Panc1 (cell line): ENCODE measurements around the gene SLC16A6. TPM values are rescaled to one million over a fixed set of nuclear protein-coding genes. Genes with fewer than 3 reads are reported as not detected.

Experiments
- ATAC-seq: fragments of 200-7000 bp; cut with Tn5 transposase; 2 replicates; pipeline ENCODE4 v1.9.1; 2020; ENCODE audit warnings: mild to moderate bottlenecking, moderate library complexity
- BruUV-seq: library from RNA; stranded (reverse); fragments of 400-500 nt; replicated peaks from 2 replicates; lab custom pipeline; 2021; lab: Mats Ljungman, UMichigan
- CTCF ChIA-PET: fragments of 300-600 bp; sonication (Branson Sonifier 250); formaldehyde crosslinking; loops from one replicate; lab custom pipeline; 2022; ENCODE audit warnings: antibody characterized with exemption; lab: Charles Lee
- POLR2A ChIA-PET: fragments of 300-600 bp; sonication (Branson Sonifier 250); formaldehyde crosslinking; loops from one replicate; lab custom pipeline; 2022; ENCODE audit warnings: antibody characterized with exemption; lab: Charles Lee
- DNase-seq: peaks from one replicate; pipeline ENCODE4 v3.0.0-alpha.2; 2010; ENCODE audit warnings: low read depth, low spot score
- H3K27ac ChIP-seq: 2 replicates; pipeline ENCODE4 v1.5.1; 2011; ENCODE audit warnings: mild to moderate bottlenecking, low read length, inconsistent platforms
- H3K27me3 ChIP-seq: fragments of 200-500 bp; sonication (Bioruptor generic); 2 replicates; pipeline ENCODE4 v1.6.0; 2014; ENCODE audit warnings: low read length, inconsistent platforms; ENCODE audit not compliant: control insufficient read depth, insufficient read depth
- H3K36me3 ChIP-seq: fragments of 200-500 bp; sonication (Bioruptor generic); 2 replicates; pipeline ENCODE4 v1.5.1; 2014; ENCODE audit warnings: inconsistent platforms, mild to moderate bottlenecking, low read length, moderate library complexity; ENCODE audit not compliant: control insufficient read depth, insufficient read depth
- H3K4me1 ChIP-seq: 2 replicates; pipeline ENCODE4 v1.5.1; 2011; ENCODE audit warnings: inconsistent platforms, mild to moderate bottlenecking, low read length, moderate library complexity; ENCODE audit not compliant: control insufficient read depth, insufficient read depth
- H3K4me3 ChIP-seq, 2 experiments: 2 replicates each; pipeline ENCODE4 v1.5.1; 2011 to 2012; ENCODE audit warnings: low read depth in 2 of 2, low read length in 2 of 2, mild to moderate bottlenecking in 2 of 2, inconsistent platforms in 1 of 2, moderate library complexity in 1 of 2
- H3K9me3 ChIP-seq: fragments of 200-500 bp; sonication (Bioruptor generic); 2 replicates; pipeline ENCODE4 v1.5.1; 2014; ENCODE audit warnings: low read depth, mild to moderate bottlenecking, inconsistent platforms, low read length, moderate library complexity; ENCODE audit not compliant: control insufficient read depth, insufficient read depth
- CTCF ChIP-seq: fragments of 450-650 bp; IDR thresholded peaks from 2 replicates; pipeline ENCODE4 v1.5.1; 2017; ENCODE audit warnings: mild to moderate bottlenecking
- POLR2AphosphoS5 ChIP-seq: IDR thresholded peaks from 2 replicates; pipeline ENCODE4 v1.6.1; 2012; ENCODE audit warnings: mild to moderate bottlenecking, low read depth, low read length, moderate library complexity
- REST ChIP-seq, 2 experiments: IDR thresholded peaks; 2 replicates each; pipeline ENCODE4 v1.6.1; 2011 to 2012; ENCODE audit warnings: low read depth in 2 of 2, control low read depth in 1 of 2, low read length in 1 of 2, mild to moderate bottlenecking in 1 of 2, moderate library complexity in 1 of 2; ENCODE audit not compliant: insufficient read depth in 1 of 2
- SIN3A ChIP-seq: IDR thresholded peaks from 2 replicates; pipeline ENCODE4 v1.6.1; 2012; ENCODE audit warnings: low read depth, mild to moderate bottlenecking, low read length, moderate library complexity, borderline replicate concordance; ENCODE audit not compliant: insufficient read depth
- TCF7L2 ChIP-seq: IDR thresholded peaks from 2 replicates; pipeline ENCODE4 v1.6.1; 2011; ENCODE audit warnings: mild to moderate bottlenecking, low read depth, low read length, inconsistent platforms
- in situ Hi-C: cut with HindIII; loops from 2 replicates; pipeline ENCODE4 v1.10.0; 2016; ENCODE audit warnings: low sequenced_read_pairs, low pct_unique_long_range_greater_than_20kb
- intact Hi-C: fragments of 100-400 bp; cut with micrococcal nuclease; formaldehyde crosslinking; loops from one replicate; pipeline ENCODE4 v1.10.0; 2022; ENCODE audit not compliant: unreplicated experiment
- total RNA-seq: library from RNA; stranded (reverse); gene quantifications from one replicate; pipeline ENCODE4 v1.2.1, GENCODE V29; 2021; ENCODE audit not compliant: unreplicated experiment

Gene SLC16A6
- total RNA-seq, 1 experiment from 2014 or later: 0.26 TPM

GRCh38 chr17:68320943-68321555, 30.1 kb upstream of the SLC16A6 start:
- intact Hi-C loops (no loop called here), in situ Hi-C loops (no loop called here)
- H3K27ac ChIP-seq: no peak overlapping the region
- ChIA-PET CTCF (no interaction called here), POLR2A (no interaction called here)
- DNase-seq: no peak
- H3K36me3 ChIP-seq: no peaks in the 10 kb centered on the region
- no peaks in the 10 kb centered on the region for H3K4me1 ChIP-seq
- H3K27me3 ChIP-seq: no peaks in the 10 kb centered on the region
- TF ChIP-seq CTCF: no peak
- TF ChIP-seq REST (IDR thresholded peaks at IDR 0.05; ENCODE audit: insufficient read depth in 1 of 2, low read depth in 2 of 2, low read length in 1 of 2): no peak
- no peaks in the 10 kb centered on the region for H3K9me3 ChIP-seq
- no peak for ATAC-seq
- BruUV-seq: no TSS peak
- H3K4me3 ChIP-seq: no peak overlapping the region

- Histone ChIP-seq H3K4me3 (no peak overlapping the region), H3K36me3 (no peaks in the 10 kb centered on the region), H3K27me3 (no peaks in the 10 kb centered on the region), H3K9me3 (no peaks in the 10 kb centered on the region), H3K27ac (no peak overlapping the region), H3K4me1 (no peaks in the 10 kb centered on the region)
- BruUV-seq: no TSS peak
- TF ChIP-seq CTCF (no peak), REST (IDR thresholded peaks at IDR 0.05; ENCODE audit: insufficient read depth in 1 of 2, low read depth in 2 of 2, low read length in 1 of 2) (no peak), POLR2AphosphoS5 (no peak), SIN3A (no peak), TCF7L2 (no peak)
- in situ Hi-C loops: no loop called here
- POLR2A ChIA-PET: no interaction called here
- CTCF ChIA-PET: no interaction called here
- intact Hi-C loops: no loop called here
- DNase-seq: no peak
- ATAC-seq: no peak
Observed at GRCh38 chr17:68320311-68320865, 29.5 kb upstream of the SLC16A6 start.
